Measurements from ENCODE around the gene NINL.
"Not testable (repeated sequence)": the region's sequence is repeated elsewhere in the genome, so short reads cannot be mapped to it uniquely, and the experiment has no call there.

Gene NINL

DNA sequence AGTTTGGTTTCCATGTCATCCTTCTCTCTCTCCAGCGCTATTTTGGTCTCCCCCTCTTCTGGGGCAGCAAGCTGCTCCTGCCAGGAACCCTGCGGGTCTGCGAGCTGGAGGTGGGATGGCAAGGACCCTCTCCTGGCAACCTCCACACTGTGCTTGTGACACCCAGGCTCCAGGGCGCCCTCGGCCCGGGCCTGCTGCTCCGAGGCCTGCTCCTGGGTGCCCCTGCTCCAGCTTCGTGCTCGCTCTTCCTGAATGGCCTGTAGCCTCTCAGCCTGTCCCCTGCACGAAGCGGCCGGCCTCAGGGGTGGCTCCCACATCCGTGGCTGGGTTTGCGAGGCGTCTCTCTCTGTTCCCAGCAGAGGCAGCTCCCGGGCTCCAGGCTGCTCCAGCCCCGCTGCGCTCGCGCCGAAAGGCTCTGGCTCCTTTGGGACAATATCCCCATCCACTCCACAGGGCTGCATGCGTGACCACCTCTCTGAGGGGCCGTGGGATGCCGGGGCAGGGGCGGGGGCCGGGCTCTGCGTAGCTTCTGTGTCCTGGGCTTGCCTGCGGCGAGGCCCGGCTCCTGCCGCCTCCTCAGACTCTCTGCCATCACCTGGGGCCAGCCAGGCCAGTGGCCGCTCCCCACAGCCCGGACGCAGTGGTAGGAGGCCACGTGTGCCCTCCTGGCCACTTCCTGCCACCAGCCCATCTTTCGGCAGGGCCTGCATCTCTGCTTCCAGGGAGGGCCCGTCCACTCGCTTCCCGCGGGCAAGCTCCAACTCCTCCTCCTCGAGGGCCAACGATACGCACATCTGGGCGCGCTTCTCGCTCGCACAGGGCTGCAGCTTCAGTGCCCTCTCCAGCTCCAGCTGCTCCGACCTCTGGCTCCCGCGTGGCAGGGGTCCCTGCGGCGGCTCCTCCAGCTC, 109.0 kb downstream of the NINL start:
- Histone ChIP-seq H3K4me3 (ENCODE audit: extremely low read depth, insufficient read depth, low read length, poor library complexity, severe bottlenecking) (no peak overlapping the region), H3K36me3 (ENCODE audit: control insufficient read depth, insufficient read depth, low read length) (peaks cover 64% of the 10 kb centered on the region), H3K9me3 (ENCODE audit: control insufficient read depth, low read length) (no peaks in the 10 kb centered on the region), H3K27ac (ENCODE audit: low read depth, low read length, severe bottlenecking) (no peak overlapping the region), H3K4me1 (ENCODE audit: control insufficient read depth, insufficient read depth, low read length, poor library complexity, severe bottlenecking) (no peaks in the 10 kb centered on the region)
- WGBS, 2 experiments (ENCODE audit: insufficient coverage in 2 of 2): 94 to 97% methylated on average over 37 to 48 of the region's 52 CpGs

DNA sequence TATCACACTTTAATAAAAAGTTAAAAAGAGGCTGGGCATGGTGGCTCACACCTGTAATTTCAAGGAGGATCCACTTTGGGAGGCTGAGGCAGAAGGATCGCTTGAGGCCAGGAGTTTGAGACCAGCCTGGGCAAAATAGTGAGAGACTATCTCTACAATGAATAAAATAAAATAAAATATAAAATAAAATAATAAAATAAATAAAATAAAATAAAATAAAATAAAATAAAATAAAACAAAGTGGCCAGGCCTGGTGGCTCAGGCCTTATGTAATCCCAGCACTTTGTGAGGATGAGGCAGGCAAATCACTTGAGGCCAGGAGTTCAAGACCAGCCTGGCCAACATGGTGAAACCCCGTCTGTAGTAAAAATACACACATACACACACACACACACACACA, 112.0 kb downstream of the NINL start:
- H3K9me3 ChIP-seq (ENCODE audit: control insufficient read depth, low read length); H3K27ac ChIP-seq (ENCODE audit: low read depth, low read length, severe bottlenecking); H3K4me3 ChIP-seq (ENCODE audit: extremely low read depth, insufficient read depth, low read length, poor library complexity, severe bottlenecking); H3K4me1 ChIP-seq (ENCODE audit: control insufficient read depth, insufficient read depth, low read length, poor library complexity, severe bottlenecking): not testable (repeated sequence)
- WGBS, 2 experiments (ENCODE audit: insufficient coverage in 2 of 2): no CpG with 5 or more reads among the region's 2 CpGs
- H3K36me3 ChIP-seq (ENCODE audit: control insufficient read depth, insufficient read depth, low read length): peaks cover 61% of the 10 kb centered on the region

DNA sequence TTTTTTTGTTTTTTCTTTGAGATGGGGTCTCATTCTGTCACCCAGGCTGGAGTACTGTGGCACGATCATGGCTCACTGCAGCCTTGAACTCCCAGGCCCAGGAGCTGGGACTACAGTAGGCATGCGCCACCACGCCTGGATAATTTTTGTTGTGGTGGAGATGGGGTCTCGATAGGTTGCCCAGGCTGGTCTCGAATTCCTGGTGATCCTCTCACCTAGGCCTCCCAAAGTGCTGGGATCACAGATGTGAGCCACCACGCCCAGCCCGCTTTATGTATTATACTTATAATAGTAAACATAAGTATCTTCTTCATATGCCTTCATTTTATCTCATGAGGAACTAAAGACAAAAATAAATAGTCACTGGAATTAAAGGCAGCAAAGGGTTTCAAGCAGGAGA, 114.3 kb downstream of the NINL start:
- H3K4me3 ChIP-seq (ENCODE audit: extremely low read depth, insufficient read depth, low read length, poor library complexity, severe bottlenecking): no peak overlapping the region
- no peaks in the 10 kb centered on the region for H3K9me3 ChIP-seq (ENCODE audit: control insufficient read depth, low read length)
- 87% methylated on average over 3 of the region's 7 CpGs; no CpG with 5 or more reads in 1 of the 2 experiments for WGBS, 2 experiments (ENCODE audit: insufficient coverage in 2 of 2)
- no peaks in the 10 kb centered on the region for H3K4me1 ChIP-seq (ENCODE audit: control insufficient read depth, insufficient read depth, low read length, poor library complexity, severe bottlenecking)
- H3K36me3 ChIP-seq (ENCODE audit: control insufficient read depth, insufficient read depth, low read length): peaks cover 66% of the 10 kb centered on the region
- no peak overlapping the region for H3K27ac ChIP-seq (ENCODE audit: low read depth, low read length, severe bottlenecking)

- H3K4me3 ChIP-seq (ENCODE audit: extremely low read depth, insufficient read depth, low read length, poor library complexity, severe bottlenecking): no peak overlapping the region
- no peak overlapping the region for H3K27ac ChIP-seq (ENCODE audit: low read depth, low read length, severe bottlenecking)
- H3K4me1 ChIP-seq (ENCODE audit: control insufficient read depth, insufficient read depth, low read length, poor library complexity, severe bottlenecking): no peaks in the 10 kb centered on the region
- H3K9me3 ChIP-seq (ENCODE audit: control insufficient read depth, low read length): no peaks in the 10 kb centered on the region
- peaks cover 67% of the 10 kb centered on the region for H3K36me3 ChIP-seq (ENCODE audit: control insufficient read depth, insufficient read depth, low read length)
- 74 to 85% methylated on average over 12 to 13 of the region's 13 CpGs for WGBS, 2 experiments (ENCODE audit: insufficient coverage in 2 of 2)
Observed at GRCh38 chr20:25470045-25470444, 115.3 kb downstream of the NINL start.

- no peaks in the 10 kb centered on the region for H3K9me3 ChIP-seq (ENCODE audit: control insufficient read depth, low read length)
- H3K36me3 ChIP-seq (ENCODE audit: control insufficient read depth, insufficient read depth, low read length): peaks cover 69% of the 10 kb centered on the region
- 89 to 91% methylated on average over 10 to 13 of the region's 13 CpGs for WGBS, 2 experiments (ENCODE audit: insufficient coverage in 2 of 2)
- no peak overlapping the region for H3K27ac ChIP-seq (ENCODE audit: low read depth, low read length, severe bottlenecking)
- H3K4me3 ChIP-seq (ENCODE audit: extremely low read depth, insufficient read depth, low read length, poor library complexity, severe bottlenecking): no peak overlapping the region
- no peaks in the 10 kb centered on the region for H3K4me1 ChIP-seq (ENCODE audit: control insufficient read depth, insufficient read depth, low read length, poor library complexity, severe bottlenecking)
Observed at GRCh38 chr20:25469558-25469957, 115.8 kb downstream of the NINL start.

GRCh38 chr20:25468126-25469075, 116.9 kb downstream of the NINL start:
- Histone ChIP-seq H3K36me3 (ENCODE audit: control insufficient read depth, insufficient read depth, low read length) (peaks cover 77% of the 10 kb centered on the region), H3K9me3 (ENCODE audit: control insufficient read depth, low read length) (no peaks in the 10 kb centered on the region), H3K4me1 (ENCODE audit: control insufficient read depth, insufficient read depth, low read length, poor library complexity, severe bottlenecking) (no peaks in the 10 kb centered on the region), H3K4me3 (ENCODE audit: extremely low read depth, insufficient read depth, low read length, poor library complexity, severe bottlenecking) (no peak overlapping the region), H3K27ac (ENCODE audit: low read depth, low read length, severe bottlenecking) (no peak overlapping the region)
- 93 to 96% methylated on average over 9 to 13 of the region's 18 CpGs for WGBS, 2 experiments (ENCODE audit: insufficient coverage in 2 of 2)

DNA sequence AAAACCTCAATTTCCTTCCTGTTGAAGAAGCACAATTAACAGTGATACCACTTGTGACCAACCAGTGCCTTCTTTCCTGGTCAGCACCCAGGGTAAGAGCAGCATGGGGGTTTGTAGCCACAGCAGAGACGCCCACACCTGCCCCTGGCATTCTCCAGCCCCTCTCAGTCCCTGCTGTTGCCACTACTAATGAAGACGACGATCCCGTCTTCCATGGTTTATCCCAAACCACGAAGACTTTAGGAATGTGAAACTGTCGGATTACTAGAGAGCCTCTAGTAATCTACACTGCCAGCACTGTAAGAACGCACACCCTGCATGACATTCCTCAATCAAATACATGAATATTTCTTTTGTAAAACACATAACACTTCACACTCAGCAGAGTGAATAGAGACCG, 117.9 kb downstream of the NINL start:
- WGBS, 2 experiments (ENCODE audit: insufficient coverage in 2 of 2): 95 to 99% methylated on average over 7 of the region's 8 CpGs

DNA sequence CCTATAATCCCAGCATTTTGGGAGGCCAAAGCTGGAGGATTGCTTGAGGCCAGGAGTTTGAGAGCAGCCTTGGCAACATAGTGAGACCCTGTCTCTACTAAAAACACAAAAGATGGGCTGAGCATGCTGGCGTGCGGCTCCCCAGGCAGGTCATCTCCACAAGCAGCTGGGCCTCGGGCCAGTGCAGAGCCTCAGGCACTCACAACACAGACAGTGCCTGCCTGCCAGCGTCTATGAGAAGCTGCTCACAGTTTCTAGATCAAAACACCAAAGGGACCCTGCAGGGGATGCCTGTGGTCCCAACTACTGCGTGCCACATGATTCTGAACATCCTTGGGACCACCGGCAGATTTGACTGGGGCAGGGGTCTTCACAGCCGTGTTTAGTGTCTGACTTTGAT, 118.5 kb downstream of the NINL start:
- Histone ChIP-seq H3K27ac (ENCODE audit: low read depth, low read length, severe bottlenecking) (no peak overlapping the region), H3K36me3 (ENCODE audit: control insufficient read depth, insufficient read depth, low read length) (peaks cover 85% of the 10 kb centered on the region), H3K9me3 (ENCODE audit: control insufficient read depth, low read length) (no peaks in the 10 kb centered on the region), H3K4me1 (ENCODE audit: control insufficient read depth, insufficient read depth, low read length, poor library complexity, severe bottlenecking) (no peaks in the 10 kb centered on the region), H3K4me3 (ENCODE audit: extremely low read depth, insufficient read depth, low read length, poor library complexity, severe bottlenecking) (no peak overlapping the region)
- WGBS, 2 experiments (ENCODE audit: insufficient coverage in 2 of 2): 96 to 98% methylated on average over 7 of the region's 7 CpGs

More for the DNA sequence above, 117.9 kb downstream of the NINL start:
- no peaks in the 10 kb centered on the region for H3K4me1 ChIP-seq (ENCODE audit: control insufficient read depth, insufficient read depth, low read length, poor library complexity, severe bottlenecking)
- H3K36me3 ChIP-seq (ENCODE audit: control insufficient read depth, insufficient read depth, low read length): peaks cover 79% of the 10 kb centered on the region
- H3K9me3 ChIP-seq (ENCODE audit: control insufficient read depth, low read length): no peaks in the 10 kb centered on the region
- no peak overlapping the region for H3K4me3 ChIP-seq (ENCODE audit: extremely low read depth, insufficient read depth, low read length, poor library complexity, severe bottlenecking)
- H3K27ac ChIP-seq (ENCODE audit: low read depth, low read length, severe bottlenecking): no peak overlapping the region

DNA sequence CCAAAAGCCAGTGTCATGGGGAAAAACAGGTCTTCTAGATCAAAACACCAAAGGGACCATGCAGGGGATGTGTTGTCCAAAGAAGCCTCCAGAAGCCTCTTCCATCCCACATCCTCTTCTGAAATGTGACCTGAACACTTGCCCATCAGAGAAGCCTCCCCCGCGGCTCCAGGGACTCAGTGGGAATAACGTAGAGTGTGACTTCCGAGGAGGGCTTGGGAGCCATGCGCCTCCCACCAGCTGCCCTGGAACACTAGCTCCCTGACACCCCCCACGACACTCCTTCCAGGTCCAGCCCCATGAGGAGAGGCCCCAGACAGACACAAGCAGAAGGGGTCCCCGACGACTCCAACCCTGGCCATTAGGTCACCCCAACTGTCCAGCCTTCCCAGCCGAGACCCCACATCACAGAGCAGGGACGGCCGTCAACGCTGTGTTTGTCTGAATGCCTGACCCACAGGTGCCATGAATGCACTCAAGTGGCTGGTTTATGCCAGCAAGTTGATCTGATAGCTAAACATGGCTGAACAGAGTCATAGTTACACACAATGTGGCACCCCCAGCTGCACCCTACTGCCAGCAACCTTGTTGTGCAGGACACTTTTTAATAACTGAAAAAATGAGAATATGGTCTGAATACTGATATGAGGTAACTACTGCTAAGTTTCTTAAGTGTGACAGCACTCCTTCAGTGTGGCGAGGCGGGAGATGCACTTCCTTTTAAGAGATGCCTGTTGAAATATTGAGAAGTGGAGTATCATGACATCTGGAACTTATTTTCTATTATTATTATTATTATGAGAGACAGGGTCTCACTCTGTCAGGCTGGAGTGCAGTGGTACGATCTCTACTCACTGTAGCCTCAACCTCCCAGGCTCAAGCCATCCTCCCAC, 119.8 kb downstream of the NINL start:
- Histone ChIP-seq H3K4me3 (ENCODE audit: extremely low read depth, insufficient read depth, low read length, poor library complexity, severe bottlenecking) (no peak overlapping the region), H3K27ac (ENCODE audit: low read depth, low read length, severe bottlenecking) (no peak overlapping the region), H3K9me3 (ENCODE audit: control insufficient read depth, low read length) (no peaks in the 10 kb centered on the region), H3K36me3 (ENCODE audit: control insufficient read depth, insufficient read depth, low read length) (peaks cover 81% of the 10 kb centered on the region), H3K4me1 (ENCODE audit: control insufficient read depth, insufficient read depth, low read length, poor library complexity, severe bottlenecking) (no peaks in the 10 kb centered on the region)
- WGBS, 2 experiments (ENCODE audit: insufficient coverage in 2 of 2): 97 to 98% methylated on average over 5 to 11 of the region's 15 CpGs

Data from mesodermal cell (in vitro differentiated cells).